ENCODE measurements around the gene SLC6A5. TPM values are rescaled to one million over a fixed set of nuclear protein-coding genes. Genes with fewer than 3 reads are reported as not detected.
"Not testable (repeated sequence)": the region's sequence is repeated elsewhere in the genome, so short reads cannot be mapped to it uniquely, and the experiment has no call there.

SLC6A5 gene
- total RNA-seq, 6 experiments from 2014 or later = not detected

GRCh38 chr11:20561915-20562314 is 37.5 kb upstream of the SLC6A5 start:
- Mint-ChIP-seq H3K36me3 (ENCODE audit: low read depth) (no peaks in the 10 kb centered on the region), H3K4me3 (no peak overlapping the region), H3K27me3 (ENCODE audit: insufficient read depth) (peaks cover 4% of the 10 kb centered on the region; the same call in 1 of the 2 replicates), H3K4me1 (ENCODE audit: low read depth) (no peaks in the 10 kb centered on the region), H3K27ac (no peak overlapping the region), H3K9me3 (peaks cover 4% of the 10 kb centered on the region; the same call in 1 of the 2 replicates)
- no peak for TF ChIP-seq CTCF (IDR thresholded peaks at IDR 0.05)
- DNase-seq = no peak

- Mint-ChIP-seq H3K27me3 (ENCODE audit: insufficient read depth) (peaks cover 5% of the 10 kb centered on the region), H3K36me3 (ENCODE audit: low read depth) (no peaks in the 10 kb centered on the region), H3K4me3 (no peak overlapping the region), H3K27ac (no peak overlapping the region), H3K9me3 (peaks cover 10% of the 10 kb centered on the region), H3K4me1 (ENCODE audit: low read depth) (no peaks in the 10 kb centered on the region)
- no peak for TF ChIP-seq CTCF (IDR thresholded peaks at IDR 0.05)
- DNase-seq = no peak
These were observed 35.5 kb upstream of the SLC6A5 start for GRCh38 chr11:20563866-20564265.

GRCh38 chr11:20564846-20565635 is 34.4 kb upstream of the SLC6A5 start:
- Mint-ChIP-seq H3K4me3 (no peak overlapping the region), H3K36me3 (ENCODE audit: low read depth) (no peaks in the 10 kb centered on the region), H3K4me1 (ENCODE audit: low read depth) (no peaks in the 10 kb centered on the region), H3K9me3 (peaks cover 11% of the 10 kb centered on the region), H3K27ac (no peak overlapping the region), H3K27me3 (ENCODE audit: insufficient read depth) (peaks cover 5% of the 10 kb centered on the region)
- TF ChIP-seq CTCF (IDR thresholded peaks at IDR 0.05) = no peak
- no peak for DNase-seq

- H3K4me3 Mint-ChIP-seq; H3K27me3 Mint-ChIP-seq (ENCODE audit: insufficient read depth); H3K27ac Mint-ChIP-seq; H3K36me3 Mint-ChIP-seq (ENCODE audit: low read depth); DNase-seq; H3K4me1 Mint-ChIP-seq (ENCODE audit: low read depth): not testable (repeated sequence)
- peaks cover 16% of the 10 kb centered on the region for H3K9me3 Mint-ChIP-seq
These were observed 33.3 kb upstream of the SLC6A5 start for GRCh38 chr11:20566115-20566514.

- Mint-ChIP-seq H3K27ac (no peak overlapping the region), H3K4me1 (ENCODE audit: low read depth) (no peaks in the 10 kb centered on the region), H3K27me3 (ENCODE audit: insufficient read depth) (peaks cover 2% of the 10 kb centered on the region; the same call in 1 of the 2 replicates), H3K4me3 (no peak overlapping the region), H3K36me3 (ENCODE audit: low read depth) (no peaks in the 10 kb centered on the region), H3K9me3 (peaks cover 17% of the 10 kb centered on the region)
- TF ChIP-seq CTCF (IDR thresholded peaks at IDR 0.05) = no peak
- DNase-seq = no peak
These were observed 32.6 kb upstream of the SLC6A5 start for GRCh38 chr11:20566591-20567434.

- not testable (repeated sequence) for H3K4me3 Mint-ChIP-seq; H3K27me3 Mint-ChIP-seq (ENCODE audit: insufficient read depth); H3K9me3 Mint-ChIP-seq; DNase-seq; H3K4me1 Mint-ChIP-seq (ENCODE audit: low read depth); H3K27ac Mint-ChIP-seq; H3K36me3 Mint-ChIP-seq (ENCODE audit: low read depth)
These were observed 19.7 kb upstream of the SLC6A5 start for GRCh38 chr11:20579725-20580124.
